GM19351 (cell line): ENCODE measurements around the gene NSUN5.
"Not testable (repeated sequence)": the region's sequence is repeated elsewhere in the genome, so short reads cannot be mapped to it uniquely, and the experiment has no call there.

ENCODE experiments used
- ATAC-seq: cut with Tn5 transposase; IDR thresholded peaks from one replicate; pipeline ENCODE4 v1.9.1; 2021; ENCODE audit warnings: mild to moderate bottlenecking, moderate library complexity; ENCODE audit not compliant: unreplicated experiment

The NSUN5 gene

GRCh38 chr7:73327449-73327848 lies 18.8 kb upstream of the NSUN5 start:
- ATAC-seq = not testable (repeated sequence)

- not testable (repeated sequence) for ATAC-seq
Observed at GRCh38 chr7:73325424-73325823, 16.8 kb upstream of the NSUN5 start.

- ATAC-seq = not testable (repeated sequence)
Observed at GRCh38 chr7:73324081-73324845, 15.6 kb upstream of the NSUN5 start.

- ATAC-seq = not testable (repeated sequence)
Observed at GRCh38 chr7:73323434-73324080, 14.9 kb upstream of the NSUN5 start.

GRCh38 chr7:73320009-73320408 lies 11.4 kb upstream of the NSUN5 start:
- ATAC-seq = not testable (repeated sequence)

GRCh38 chr7:73319541-73319940 lies 10.9 kb upstream of the NSUN5 start:
- not testable (repeated sequence) for ATAC-seq

- ATAC-seq = not testable (repeated sequence)
Observed at GRCh38 chr7:73318656-73319204, 10.1 kb upstream of the NSUN5 start.

GRCh38 chr7:73316521-73316920 lies 7.9 kb upstream of the NSUN5 start:
- ATAC-seq = no peak

- ATAC-seq = no peak
Observed at GRCh38 chr7:73314271-73314670, 5.6 kb upstream of the NSUN5 start.

GRCh38 chr7:73313521-73313906 lies 4.9 kb upstream of the NSUN5 start:
- ATAC-seq = no peak

- no peak for ATAC-seq
Observed at GRCh38 chr7:73312831-73313520, 4.3 kb upstream of the NSUN5 start.

GRCh38 chr7:73311421-73311820 lies 2.8 kb upstream of the NSUN5 start:
- not testable (repeated sequence) for ATAC-seq

- peak; percentile 48 for ATAC-seq
Observed at GRCh38 chr7:73308074-73308664, 457 bp downstream of the NSUN5 start.

GRCh38 chr7:73307436-73307835 lies 1.2 kb downstream of the NSUN5 start:
- no peak for ATAC-seq

GRCh38 chr7:73304612-73305387 lies 3.8 kb downstream of the NSUN5 start:
- not testable (repeated sequence) for ATAC-seq

GRCh38 chr7:73304071-73304470 lies 4.6 kb downstream of the NSUN5 start:
- no peak for ATAC-seq

GRCh38 chr7:73303546-73303945 lies 5.1 kb downstream of the NSUN5 start:
- no peak for ATAC-seq

- ATAC-seq = not testable (repeated sequence)
Observed at GRCh38 chr7:73302846-73303245, 5.8 kb downstream of the NSUN5 start.

- not testable (repeated sequence) for ATAC-seq
Observed at GRCh38 chr7:73301108-73301507, 7.5 kb downstream of the NSUN5 start.

- ATAC-seq = not testable (repeated sequence)
Observed at GRCh38 chr7:73299812-73300211, 8.8 kb downstream of the NSUN5 start.
